ENCODE data around the gene TNS4.
A peak's percentile ranks its signal among the peaks of the same experiment; 100 is the strongest.

TNS4 gene

GRCh38 chr17:40515491-40516041, 14.1 kb upstream of the TNS4 start:
- DNase-seq (ENCODE audit: low spot score), result no peak

DNA sequence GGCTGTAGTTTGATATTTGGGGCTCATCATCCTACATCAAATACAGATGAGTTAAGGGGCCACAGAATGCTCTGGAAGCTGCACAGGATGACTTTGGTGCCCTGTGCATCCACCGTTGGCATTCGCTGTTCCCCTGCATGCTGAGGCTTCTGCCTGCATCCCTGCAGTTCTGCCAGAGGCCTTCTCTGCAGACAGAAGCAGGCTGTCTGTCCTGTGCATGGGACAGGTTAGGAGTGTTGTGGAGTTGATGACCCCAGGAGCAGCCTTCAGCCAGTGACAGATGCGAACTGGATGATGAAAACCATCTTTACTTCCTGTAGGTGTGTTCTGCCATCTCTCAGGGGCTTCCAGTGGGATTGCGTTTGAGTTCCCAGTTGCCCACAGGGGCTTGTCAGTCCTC, 13.6 kb upstream of the TNS4 start:
- DNase-seq (ENCODE audit: low spot score), result no peak

- DNase-seq (ENCODE audit: low spot score), result no peak
These were observed 12.8 kb upstream of the TNS4 start for GRCh38 chr17:40514013-40514875.

DNA sequence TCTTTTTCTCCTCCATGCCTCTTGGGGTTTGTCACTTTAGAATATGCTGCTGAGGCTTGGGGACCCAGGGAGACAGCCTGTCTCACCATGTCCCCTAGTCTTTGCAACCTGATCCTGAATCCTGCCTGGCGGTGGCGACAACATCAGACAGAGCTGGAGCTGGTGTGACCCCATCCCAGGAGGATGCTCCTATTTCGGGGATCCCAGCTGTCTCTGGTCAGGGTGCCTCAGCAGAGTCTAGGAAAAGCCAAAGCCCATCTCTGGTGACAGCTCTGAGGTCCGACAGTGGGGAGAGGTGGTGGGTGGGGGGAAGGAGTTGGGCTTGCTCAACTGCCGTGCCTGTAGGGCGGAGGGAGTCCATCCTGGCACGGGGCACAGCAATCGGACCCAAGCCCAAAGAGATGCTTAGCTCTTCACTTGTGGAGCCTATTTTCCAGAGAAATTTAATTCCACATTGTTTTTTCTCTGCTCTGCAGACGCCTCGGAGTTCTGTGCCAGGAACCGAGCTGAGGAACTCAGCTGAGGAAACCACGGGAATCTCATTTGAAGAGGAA, 10.3 kb upstream of the TNS4 start:
- no peak for DNase-seq (ENCODE audit: low spot score)

DNA sequence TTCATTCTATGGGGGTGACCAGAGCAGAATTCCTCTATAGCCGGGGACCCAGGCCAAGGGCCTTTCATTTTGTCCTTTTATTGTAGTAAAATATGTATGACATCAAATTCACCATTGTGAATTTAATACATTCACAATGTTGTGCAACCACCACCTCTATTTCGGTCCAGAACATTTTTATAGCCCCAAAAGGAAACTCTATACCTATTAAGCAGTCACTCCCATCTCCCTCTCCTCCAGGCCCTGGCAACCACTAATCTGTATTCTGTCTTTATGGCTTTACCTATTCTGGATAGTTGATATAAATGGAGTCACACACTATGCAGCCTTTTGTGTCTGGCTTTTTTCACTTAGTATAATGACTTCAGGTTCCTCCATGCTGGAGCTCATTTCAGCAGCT, 9.7 kb upstream of the TNS4 start:
- no peak for DNase-seq (ENCODE audit: low spot score)

GRCh38 chr17:40510328-40510648, 8.9 kb upstream of the TNS4 start:
- no peak for DNase-seq (ENCODE audit: low spot score)

DNA sequence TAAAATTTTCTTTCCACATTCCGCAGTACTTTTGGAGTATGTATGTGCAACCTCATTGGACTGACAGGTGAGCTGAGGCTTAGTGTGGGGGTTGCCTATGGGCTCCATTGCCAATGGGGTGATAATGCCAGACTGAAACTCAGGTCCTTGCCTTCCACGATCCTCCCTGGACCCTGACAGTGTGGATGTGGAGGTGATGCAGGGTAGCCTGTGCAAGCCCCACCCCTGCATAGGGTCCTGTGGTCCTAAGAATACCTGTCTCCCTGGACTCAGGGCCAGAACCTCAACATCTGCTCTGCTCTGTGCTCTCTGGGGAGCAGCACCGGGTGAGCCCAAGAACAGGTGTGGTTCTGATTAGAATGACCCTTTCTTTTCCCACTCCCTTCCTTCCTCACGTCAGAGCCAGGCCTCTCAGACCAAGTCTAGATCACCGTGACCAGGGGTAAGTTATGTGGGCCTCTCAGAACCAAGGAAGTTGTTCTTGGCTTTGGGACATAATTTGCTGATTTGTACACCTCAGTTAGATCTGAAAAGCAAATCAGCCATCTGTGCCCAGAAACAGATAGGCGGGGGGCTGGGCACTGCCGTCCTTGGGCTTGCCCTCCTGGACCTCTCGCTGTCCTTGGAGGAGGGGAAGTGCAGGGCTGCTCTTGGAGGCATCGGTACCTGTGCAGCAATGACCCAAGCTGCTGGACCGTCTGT, 8.4 kb upstream of the TNS4 start:
- DNase-seq (ENCODE audit: low spot score), result no peak

DNA sequence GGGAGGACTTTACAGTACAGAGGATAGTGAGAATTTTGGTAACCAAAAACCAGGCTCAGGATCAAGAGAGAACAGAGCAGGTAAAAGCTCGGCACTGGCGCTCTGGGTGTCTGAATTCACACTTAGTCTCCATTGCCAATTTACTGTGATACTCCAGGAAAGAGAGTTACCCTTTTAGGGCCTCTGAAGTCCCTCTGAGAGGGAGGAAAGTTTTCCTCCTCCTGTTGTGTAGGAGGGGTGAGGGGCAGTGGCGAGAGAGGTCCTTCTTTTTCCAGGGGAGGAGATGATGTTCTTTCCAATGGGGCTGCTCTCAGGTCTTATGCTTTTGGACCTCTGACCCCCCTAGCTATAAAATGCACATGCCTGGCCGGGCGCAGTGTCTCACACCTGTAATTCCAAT, 5.4 kb upstream of the TNS4 start:
- DNase-seq (ENCODE audit: low spot score), result no peak

DNA sequence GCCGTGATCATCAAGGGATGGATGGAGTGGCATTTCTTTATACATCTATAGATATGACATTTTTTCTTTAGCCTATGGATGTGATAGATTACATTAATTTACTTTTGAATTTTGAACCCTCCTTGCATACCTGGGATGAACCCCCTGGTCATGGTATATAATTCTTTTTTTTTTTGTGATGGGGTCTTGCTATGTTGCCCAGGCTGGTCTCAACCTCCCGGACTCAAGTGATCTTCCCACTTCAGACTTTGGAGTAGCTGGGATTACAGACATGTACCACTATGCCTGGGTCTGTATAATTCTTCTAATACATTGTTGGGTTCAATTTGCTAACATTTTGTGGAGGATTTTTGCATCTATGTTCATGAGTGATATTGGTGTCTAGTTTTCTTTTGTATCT, 1.7 kb upstream of the TNS4 start:
- no peak for DNase-seq (ENCODE audit: low spot score)

GRCh38 chr17:40502716-40503115, 1.3 kb upstream of the TNS4 start:
- no peak for DNase-seq (ENCODE audit: low spot score)

DNA sequence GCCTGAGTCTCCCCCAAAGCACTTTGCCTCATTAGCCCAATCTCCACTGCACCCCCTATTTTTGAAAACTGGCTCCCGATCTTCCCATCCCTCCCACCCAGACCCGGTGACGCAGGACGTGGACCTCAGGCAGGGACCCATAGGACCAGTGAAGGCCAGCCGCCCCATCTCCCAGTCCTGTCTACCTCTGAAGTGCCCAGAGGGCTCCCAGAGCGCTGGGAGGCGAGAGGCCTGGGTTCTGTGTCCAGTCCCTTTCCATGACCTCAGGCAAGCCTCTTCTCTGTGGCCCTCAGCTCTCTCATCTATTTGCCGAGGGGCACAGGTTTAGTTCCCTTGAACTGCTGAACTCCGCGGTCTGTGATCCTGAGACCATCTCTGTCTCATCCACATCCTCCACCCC, 714 bp downstream of the TNS4 start:
- DNase-seq (ENCODE audit: low spot score), result no peak

DNA sequence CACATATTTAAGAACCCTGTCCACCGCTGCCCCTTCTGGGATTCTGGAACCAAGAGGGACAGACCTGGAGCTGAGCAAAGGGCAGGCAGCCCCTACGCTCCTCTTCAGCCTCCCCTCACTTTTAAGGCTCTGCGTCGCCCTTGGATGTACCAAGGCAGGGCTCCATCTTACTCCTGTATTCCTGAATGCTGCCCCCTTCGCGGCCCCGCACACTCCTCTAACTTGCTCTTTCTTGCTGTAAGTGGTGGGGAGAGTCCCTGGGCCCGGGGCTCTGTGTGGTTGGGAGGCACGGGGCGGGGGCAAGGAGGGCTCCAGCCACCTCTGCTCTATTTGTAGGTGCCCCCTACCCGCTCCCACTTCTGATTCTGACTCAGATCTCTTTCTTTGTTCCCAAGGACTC, 1.2 kb downstream of the TNS4 start:
- no peak for DNase-seq (ENCODE audit: low spot score)

GRCh38 chr17:40499551-40500189, 1.8 kb downstream of the TNS4 start:
- DNase-seq (ENCODE audit: low spot score), result peak; percentile 16

- DNase-seq (ENCODE audit: low spot score), result no peak
These were observed 2.9 kb downstream of the TNS4 start for GRCh38 chr17:40498281-40499084.

GRCh38 chr17:40497695-40498094, 3.7 kb downstream of the TNS4 start:
- DNase-seq (ENCODE audit: low spot score), result no peak

GRCh38 chr17:40496634-40497420, 4.6 kb downstream of the TNS4 start:
- no peak for DNase-seq (ENCODE audit: low spot score)

- DNase-seq (ENCODE audit: low spot score), result no peak
These were observed 5.3 kb downstream of the TNS4 start for GRCh38 chr17:40496170-40496569.

- DNase-seq (ENCODE audit: low spot score), result no peak
These were observed 6.3 kb downstream of the TNS4 start for GRCh38 chr17:40495140-40495539.

GRCh38 chr17:40493697-40494096, 7.7 kb downstream of the TNS4 start:
- DNase-seq (ENCODE audit: low spot score), result no peak

- DNase-seq (ENCODE audit: low spot score), result no peak
These were observed 9.9 kb downstream of the TNS4 start for GRCh38 chr17:40491486-40491885.

GRCh38 chr17:40490982-40491381, 10.4 kb downstream of the TNS4 start:
- no peak for DNase-seq (ENCODE audit: low spot score)

Measured in putamen (tissue), 1 donor.